Esophagus squamous epithelium (tissue), 4 donors: Measurements from ENCODE around the gene TRIOBP.

ENCODE experiments used
- CTCF ChIP-seq, 6 experiments: fragments of 450-650 bp in 4 of 6; fragments of 200-600 bp in 2 of 6; sonication (generic) in 2 of 6; IDR thresholded peaks; one replicate each; pipeline ENCODE4 v1.5.1; 2016 to 2019; ENCODE audit warnings: antibody characterized with exemption in 6 of 6, mild to moderate bottlenecking in 4 of 6, moderate library complexity in 4 of 6
- POLR2A ChIP-seq, 4 donors: fragments of 450-650 bp; IDR thresholded peaks; one replicate each; pipeline ENCODE4 v1.6.1; 2017; ENCODE audit warnings: antibody characterized with exemption in 4 of 4, mild to moderate bottlenecking in 4 of 4, moderate library complexity in 3 of 4

GRCh38 chr22:37714634-37715033 is 17.8 kb downstream of the TRIOBP start:
- TF ChIP-seq POLR2A (IDR thresholded peaks at IDR 0.05) = no peak
- TF ChIP-seq CTCF (IDR thresholded peaks at IDR 0.05) = no peak
